Liver (tissue), 9 donors: ENCODE results near the gene DSG3. TPM values are rescaled to one million over a fixed set of nuclear protein-coding genes. Genes with fewer than 3 reads are reported as not detected.

Experiments used
- DNase-seq: peaks from one replicate; pipeline ENCODE4 v3.0.0-alpha.2; 2017; ENCODE audit warnings: low spot score
- H3K27ac ChIP-seq, 2 donors: one replicate each; pipeline ENCODE4 v1.7.0; 2013; ENCODE audit warnings: inconsistent platforms in 2 of 2, low read length in 2 of 2, control low read depth in 1 of 2, low read depth in 1 of 2, mild to moderate bottlenecking in 1 of 2
- H3K27me3 ChIP-seq, 4 donors: one replicate each; pipeline versions ENCODE4 v1.6.1 to v1.7.0; 2013; ENCODE audit warnings: low read length in 3 of 4, inconsistent platforms in 1 of 4, mild to moderate bottlenecking in 1 of 4, moderate library complexity in 1 of 4; ENCODE audit not compliant: control insufficient read depth in 4 of 4, insufficient read depth in 4 of 4
- H3K36me3 ChIP-seq, 4 donors: one replicate each; pipeline versions ENCODE4 v1.6.1 to v1.7.0; 2013; ENCODE audit warnings: low read length in 3 of 4, mild to moderate bottlenecking in 3 of 4, low read depth in 1 of 4, moderate library complexity in 1 of 4; ENCODE audit not compliant: control insufficient read depth in 4 of 4, insufficient read depth in 3 of 4
- H3K4me1 ChIP-seq, 4 donors: one replicate each; pipeline versions ENCODE4 v1.6.1 to v1.7.0; 2013; ENCODE audit warnings: low read length in 3 of 4, mild to moderate bottlenecking in 3 of 4, moderate library complexity in 1 of 4; ENCODE audit not compliant: control insufficient read depth in 4 of 4, insufficient read depth in 4 of 4
- H3K4me3 ChIP-seq, 3 donors: one replicate each; pipeline versions ENCODE4 v1.6.1 to v1.7.0; 2013; ENCODE audit warnings: low read length in 3 of 3, control low read depth in 1 of 3, low read depth in 1 of 3, mild to moderate bottlenecking in 1 of 3
- H3K9ac ChIP-seq, 2 donors: one replicate each; pipeline ENCODE4 v1.7.0; 2013; ENCODE audit warnings: low read length in 2 of 2, mild to moderate bottlenecking in 2 of 2, moderate library complexity in 2 of 2, control low read depth in 1 of 2, low read depth in 1 of 2
- H3K9me3 ChIP-seq, 4 donors: one replicate each; pipeline versions ENCODE4 v1.6.1 to v1.7.0; 2013; ENCODE audit warnings: low read length in 3 of 4; ENCODE audit not compliant: control insufficient read depth in 4 of 4
- ATF3 ChIP-seq: IDR thresholded peaks from 2 replicates; pipeline ENCODE4 v1.6.1; 2016; ENCODE audit warnings: antibody characterized with exemption
- CTCF ChIP-seq: fragments of 150-350 bp; IDR thresholded peaks from 2 replicates; pipeline ENCODE4 v1.5.1; 2017; ENCODE audit warnings: improper control_type of control experiment, low read depth, low read length; ENCODE audit not compliant: missing input control
- EGR1 ChIP-seq, 2 donors: IDR thresholded peaks; 2 replicates each; pipeline ENCODE4 v1.6.1; 2016 to 2018; ENCODE audit warnings: antibody characterized with exemption in 2 of 2, low read depth in 2 of 2
- FOXA1 ChIP-seq: IDR thresholded peaks from 2 replicates; pipeline ENCODE4 v1.6.1; 2016; ENCODE audit warnings: antibody characterized with exemption
- FOXA2 ChIP-seq: IDR thresholded peaks from 2 replicates; pipeline ENCODE4 v1.6.1; 2016; ENCODE audit warnings: antibody characterized with exemption
- GABPA ChIP-seq, 2 donors: IDR thresholded peaks in 1 of 2; conservative IDR thresholded peaks in 1 of 2; 2 replicates each; pipeline ENCODE4 v1.6.1; 2016; ENCODE audit warnings: antibody characterized with exemption in 2 of 2, mild to moderate bottlenecking in 1 of 2, moderate library complexity in 1 of 2
- HNF4A ChIP-seq, 2 donors: conservative IDR thresholded peaks; 2 replicates each; pipeline ENCODE4 v1.6.1; 2016; ENCODE audit warnings: antibody characterized with exemption in 2 of 2, mild to moderate bottlenecking in 2 of 2
- HNF4G ChIP-seq: IDR thresholded peaks from 2 replicates; pipeline ENCODE4 v1.6.1; 2016; ENCODE audit warnings: antibody characterized with exemption
- JUND ChIP-seq, 2 donors: IDR thresholded peaks; 2 replicates each; pipeline ENCODE4 v1.6.1; 2016; ENCODE audit warnings: antibody characterized with exemption in 2 of 2
- MAX ChIP-seq: IDR thresholded peaks from 2 replicates; pipeline ENCODE4 v1.6.1; 2016; ENCODE audit warnings: antibody characterized with exemption
- NR2F2 ChIP-seq: IDR thresholded peaks from 2 replicates; pipeline ENCODE4 v1.6.1; 2016; ENCODE audit warnings: antibody characterized with exemption
- RAD21 ChIP-seq, 2 donors: IDR thresholded peaks; 2 replicates each; pipeline ENCODE4 v1.6.1; 2016; ENCODE audit warnings: antibody characterized with exemption in 2 of 2, mild to moderate bottlenecking in 2 of 2
- REST ChIP-seq: IDR thresholded peaks from 2 replicates; pipeline ENCODE4 v1.6.1; 2016; ENCODE audit warnings: antibody characterized with exemption, mild to moderate bottlenecking
- RXRA ChIP-seq, 2 donors: IDR thresholded peaks; 2 replicates each; pipeline ENCODE4 v1.6.1; 2017 to 2018; ENCODE audit warnings: antibody characterized with exemption in 2 of 2, mild to moderate bottlenecking in 1 of 2
- SP1 ChIP-seq: IDR thresholded peaks from 2 replicates; pipeline ENCODE4 v1.6.1; 2018; ENCODE audit warnings: antibody characterized with exemption, mild to moderate bottlenecking
- TAF1 ChIP-seq: conservative IDR thresholded peaks from 2 replicates; pipeline ENCODE4 v1.6.1; 2016; ENCODE audit warnings: antibody characterized with exemption, mild to moderate bottlenecking
- YY1 ChIP-seq: IDR thresholded peaks from 2 replicates; pipeline ENCODE4 v1.6.1; 2016; ENCODE audit warnings: antibody characterized with exemption, mild to moderate bottlenecking
- ZBTB33 ChIP-seq: IDR thresholded peaks from 2 replicates; pipeline ENCODE4 v1.6.1; 2016; ENCODE audit warnings: antibody characterized with exemption
- WGBS: extraction: QIAGEN DNeasy Blood & Tissue Kit; methylation state at CpG from one replicate; pipeline ENCODE4 v1.1.7; 2013; 5-methylcytosine and 5-hydroxymethylcytosine counted together
- polyA plus RNA-seq, 2 donors: library from polyadenylated mRNA; stranded (reverse) in 1 of 2; unstranded in 1 of 2; fragments of 200-250 nt in 1 of 2; fragments of >200 nt in 1 of 2; fragmentation: Nextera tagmentation in 1 of 2; extraction: Ambion mirVana in 1 of 2; gene quantifications; one replicate each; pipeline versions ENCODE4 v1.2.1 to v1.2.3, GENCODE V29; 2013 to 2015
- total RNA-seq, 2 donors: library from RNA; depleted of rRNA; stranded (reverse); fragments of >200 nt; gene quantifications; one replicate each; pipeline ENCODE4 v1.2.3, GENCODE V29; 2014
- donor health status: healthy.
- donor health status: healthy.
- donor health status: healthy.
- donor health status: healthy.
- donor health status: healthy.

The DSG3 gene
- total and polyA plus RNA-seq, 4 donors, result not detected

- Histone ChIP-seq H3K9me3 (no peaks in the 10 kb centered on the region), H3K27ac (no peak overlapping the region), H3K36me3 (no peaks in the 10 kb centered on the region), H3K9ac (no peak overlapping the region), H3K4me1 (no peaks in the 10 kb centered on the region), H3K27me3 (peaks cover 0 to 4% (median 1%) of the 10 kb centered on the region in 4 donors), H3K4me3 (no peak overlapping the region)
- no peak for DNase-seq
- TF ChIP-seq NR2F2 (no peak), JUND (IDR thresholded peaks at IDR 0.05) (no peak), SP1 (no peak), GABPA (IDR thresholded peaks at IDR 0.05 in 1 of 2, conservative IDR thresholded peaks at IDR 0.05 in 1 of 2) (no peak)
- WGBS, result 92% methylated on average over 1 of the region's 1 CpG
Observed at GRCh38 chr18:31489311-31489710, 41.8 kb downstream of the DSG3 start.

GRCh38 chr18:31490387-31490786, 42.8 kb downstream of the DSG3 start:
- Histone ChIP-seq H3K36me3 (no peaks in the 10 kb centered on the region), H3K4me3 (no peak overlapping the region), H3K27ac (no peak overlapping the region), H3K27me3 (peaks cover 0 to 4% (median 1%) of the 10 kb centered on the region in 4 donors), H3K9me3 (no peaks in the 10 kb centered on the region), H3K4me1 (no peaks in the 10 kb centered on the region), H3K9ac (no peak overlapping the region)
- TF ChIP-seq EGR1 (IDR thresholded peaks at IDR 0.05; ENCODE audit: low read depth in 2 of 2) (no peak), FOXA1 (no peak), HNF4A (conservative IDR thresholded peaks at IDR 0.05) (no peak), ZBTB33 (no peak), NR2F2 (no peak), YY1 (no peak)
- WGBS, result 87% methylated on average over 1 of the region's 1 CpG
- no peak for DNase-seq

GRCh38 chr18:31490833-31491232, 43.3 kb downstream of the DSG3 start:
- TF ChIP-seq CTCF (no peak), HNF4A (conservative IDR thresholded peaks at IDR 0.05) (no peak), RAD21 (IDR thresholded peaks at IDR 0.05) (no peak), JUND (IDR thresholded peaks at IDR 0.05) (no peak), YY1 (no peak), EGR1 (IDR thresholded peaks at IDR 0.05; ENCODE audit: low read depth in 2 of 2) (no peak), TAF1 (no peak), NR2F2 (no peak), HNF4G (no peak), GABPA (IDR thresholded peaks at IDR 0.05 in 1 of 2, conservative IDR thresholded peaks at IDR 0.05 in 1 of 2) (no peak), MAX (no peak), ATF3 (no peak), FOXA2 (no peak), SP1 (no peak), FOXA1 (no peak), ZBTB33 (no peak), RXRA (IDR thresholded peaks at IDR 0.05) (no peak), REST (no peak)
- Histone ChIP-seq H3K9me3 (no peaks in the 10 kb centered on the region), H3K36me3 (no peaks in the 10 kb centered on the region), H3K27me3 (peaks cover 0 to 4% (median 1%) of the 10 kb centered on the region in 4 donors), H3K9ac (no peak overlapping the region), H3K4me1 (no peaks in the 10 kb centered on the region), H3K4me3 (no peak overlapping the region), H3K27ac (no peak overlapping the region)
- no peak for DNase-seq
